H1 (cell line): ENCODE measurements around the gene ZDHHC8. TPM values are rescaled to one million over a fixed set of nuclear protein-coding genes. Genes with fewer than 3 reads are reported as not detected.

ENCODE experiments used
- CTCF ChIA-PET: fragments of 300-600 bp; sonication (Branson Sonifier 250); formaldehyde crosslinking; loops from one replicate; lab custom pipeline; 2021; ENCODE audit not compliant: partially characterized antibody; lab: Charles Lee
- POLR2A ChIA-PET: fragments of 300-600 bp; sonication (Branson Sonifier 250); formaldehyde crosslinking; loops from one replicate; lab custom pipeline; 2021; ENCODE audit warnings: inconsistent platforms; ENCODE audit not compliant: partially characterized antibody; lab: Charles Lee
- DNase-seq, 2 experiments: peaks; one replicate each; pipeline versions ENCODE4 v3.0.0 to v3.0.0-alpha.2; 2010 to 2022; ENCODE audit warnings: low spot score in 2 of 2, low read depth in 1 of 2, mixed read lengths in 1 of 2
- FAIRE-seq: peaks from 2 replicates; lab custom pipeline; 2011; peaks lifted over from hg19 to GRCh38; lab: Jason Lieb, UNC
- H2AFZ ChIP-seq: 2 replicates; pipeline ENCODE4 v1.8.1; 2012; ENCODE audit warnings: low read length, inconsistent platforms
- H2AK5ac ChIP-seq: 2 replicates; pipeline ENCODE4 v1.6.1; 2013; ENCODE audit warnings: low read depth, low read length
- H2BK120ac ChIP-seq: replicated peaks from 2 replicates; pipeline ENCODE3; 2013; ENCODE audit warnings: low read depth, low read length, inconsistent platforms
- H2BK12ac ChIP-seq: 2 replicates; pipeline ENCODE4 v1.6.1; 2013; ENCODE audit warnings: low read depth, low read length
- H2BK15ac ChIP-seq: 2 replicates; pipeline ENCODE4 v1.6.1; 2013; ENCODE audit warnings: low read length
- H2BK20ac ChIP-seq: 2 replicates; pipeline ENCODE4 v1.6.1; 2013; ENCODE audit warnings: low read length
- H2BK5ac ChIP-seq: 2 replicates; pipeline ENCODE4 v1.6.1; 2013; ENCODE audit warnings: low read depth, low read length
- H3K14ac ChIP-seq: 2 replicates; pipeline ENCODE4 v1.6.1; 2013; ENCODE audit warnings: inconsistent platforms; ENCODE audit not compliant: insufficient read length
- H3K18ac ChIP-seq: 2 replicates; pipeline ENCODE4 v1.6.1; 2013; ENCODE audit warnings: low read length; ENCODE audit errors: extremely low read depth
- H3K23ac ChIP-seq: 2 replicates; pipeline ENCODE4 v1.6.1; 2013; ENCODE audit warnings: inconsistent platforms; ENCODE audit not compliant: insufficient read length
- H3K23me2 ChIP-seq: 2 replicates; pipeline ENCODE4 v1.6.1; 2013; ENCODE audit warnings: low read depth, low read length
- H3K27ac ChIP-seq: 2 replicates; pipeline ENCODE4 v1.6.1; 2011; ENCODE audit warnings: low read depth, low read length, inconsistent platforms
- H3K27me3 ChIP-seq, 4 experiments: replicated peaks in 1 of 4; 1 replicate in 1 of 4; 2 replicates in 3 of 4; pipeline versions ENCODE4 v1.6.1 to v1.8.1; 2011 to 2013; ENCODE audit warnings: low read length in 3 of 4, mild to moderate bottlenecking in 3 of 4, inconsistent platforms in 2 of 4, mixed read lengths in 2 of 4, moderate library complexity in 1 of 4; ENCODE audit not compliant: control insufficient read depth in 3 of 4, insufficient read depth in 3 of 4; ENCODE audit errors: extremely low read depth in 1 of 4
- H3K36me3 ChIP-seq, 4 experiments: 2 replicates each; pipeline versions ENCODE4 v1.6.1 to v1.8.1; 2011 to 2013; ENCODE audit warnings: mild to moderate bottlenecking in 4 of 4, low read length in 3 of 4, moderate library complexity in 2 of 4, control low read depth in 1 of 4, inconsistent platforms in 1 of 4; ENCODE audit not compliant: insufficient read depth in 4 of 4, control insufficient read depth in 2 of 4
- H3K4ac ChIP-seq: replicated peaks from 2 replicates; pipeline ENCODE3; 2013; ENCODE audit warnings: low read length, low read depth, mixed read lengths, inconsistent platforms; ENCODE audit not compliant: insufficient read length
- H3K4me1 ChIP-seq, 4 experiments: replicated peaks in 1 of 4; 1 replicate in 1 of 4; 2 replicates in 3 of 4; pipeline versions ENCODE4 v1.6.1 to v1.8.1; 2011 to 2013; ENCODE audit warnings: low read length in 3 of 4, inconsistent platforms in 2 of 4, mixed read lengths in 1 of 4; ENCODE audit not compliant: insufficient read depth in 4 of 4, control insufficient read depth in 3 of 4
- H3K4me2 ChIP-seq, 2 experiments: 2 replicates each; pipeline versions ENCODE4 v1.6.1 to v1.8.1; 2011 to 2013; ENCODE audit warnings: low read depth in 2 of 2, low read length in 2 of 2, control low read depth in 1 of 2, inconsistent platforms in 1 of 2, mild to moderate bottlenecking in 1 of 2; ENCODE audit not compliant: insufficient read depth in 1 of 2
- H3K4me3 ChIP-seq, 4 experiments: fragments of 200-600, 300-600 bp in 1 of 4; sonication (generic), shearing (Covaris generic), sonication (Bioruptor Twin) in 1 of 4; 2 replicates each; pipeline versions ENCODE4 v1.5.1 to v1.8.1; 2011 to 2016; ENCODE audit warnings: low read length in 4 of 4, low read depth in 3 of 4, control low read depth in 2 of 4, inconsistent platforms in 2 of 4, mild to moderate bottlenecking in 2 of 4, mixed read lengths in 1 of 4, moderate library complexity in 1 of 4; ENCODE audit not compliant: insufficient read depth in 2 of 4; ENCODE audit errors: extremely low read depth in 1 of 4
- H3K56ac ChIP-seq: replicated peaks from 2 replicates; pipeline ENCODE3; 2013; ENCODE audit warnings: low read depth, mild to moderate bottlenecking, mixed read lengths, low read length, inconsistent platforms; ENCODE audit not compliant: insufficient read length
- H3K79me1 ChIP-seq: 2 replicates; pipeline ENCODE4 v1.6.1; 2013; ENCODE audit warnings: low read depth, low read length, control low read depth
- H3K79me2 ChIP-seq, 2 experiments: 2 replicates each; pipeline versions ENCODE4 v1.6.1 to v1.8.1; 2012 to 2013; ENCODE audit warnings: low read length in 2 of 2, mild to moderate bottlenecking in 2 of 2, inconsistent platforms in 1 of 2; ENCODE audit not compliant: insufficient read depth in 2 of 2, control insufficient read depth in 1 of 2
- H3K9ac ChIP-seq, 4 experiments: replicated peaks in 1 of 4; 1 replicate in 1 of 4; 2 replicates in 3 of 4; pipeline versions ENCODE4 v1.6.1 to v1.8.1; 2011 to 2013; ENCODE audit warnings: low read depth in 3 of 4, low read length in 3 of 4, control low read depth in 2 of 4, mild to moderate bottlenecking in 2 of 4, moderate library complexity in 2 of 4, inconsistent platforms in 1 of 4; ENCODE audit errors: extremely low read depth in 1 of 4
- H3K9me3 ChIP-seq, 2 experiments: 2 replicates each; pipeline versions ENCODE4 v1.6.1 to v1.8.1; 2012 to 2013; ENCODE audit warnings: mild to moderate bottlenecking in 2 of 2, moderate library complexity in 2 of 2, control low read depth in 1 of 2, inconsistent platforms in 1 of 2, low read depth in 1 of 2, low read length in 1 of 2, mixed read lengths in 1 of 2; ENCODE audit not compliant: insufficient read depth in 2 of 2
- H4K20me1 ChIP-seq, 2 experiments: replicated peaks in 1 of 2; 2 replicates each; pipeline versions ENCODE3 to v1.8.1; 2011 to 2013; ENCODE audit warnings: inconsistent platforms in 2 of 2, low read length in 2 of 2, mild to moderate bottlenecking in 1 of 2; ENCODE audit not compliant: insufficient read depth in 2 of 2, control insufficient read depth in 1 of 2
- H4K5ac ChIP-seq: 2 replicates; pipeline ENCODE4 v1.6.1; 2013; ENCODE audit warnings: low read length, low read depth, mixed read lengths, inconsistent platforms; ENCODE audit not compliant: insufficient read length
- H4K8ac ChIP-seq: 2 replicates; pipeline ENCODE4 v1.8.0; 2013; ENCODE audit warnings: mild to moderate bottlenecking, moderate library complexity, low read length, inconsistent platforms; ENCODE audit not compliant: insufficient read depth; ENCODE audit errors: extremely low read depth
- H4K91ac ChIP-seq: replicated peaks from 2 replicates; pipeline ENCODE3; 2013; ENCODE audit warnings: low read length, mixed read lengths, inconsistent platforms; ENCODE audit not compliant: insufficient read length
- BCL11A ChIP-seq, 2 experiments: IDR thresholded peaks; one replicate each; pipeline ENCODE4 v1.6.1; 2011; ENCODE audit warnings: low read depth in 2 of 2, low read length in 2 of 2, mild to moderate bottlenecking in 2 of 2
- CHD2 ChIP-seq: IDR thresholded peaks from 2 replicates; pipeline ENCODE4 v1.6.1; 2012; ENCODE audit warnings: low read length, improper control_type of control experiment
- KDM5A ChIP-seq: fragments of 200-600 bp; IDR thresholded peaks from 2 replicates; pipeline ENCODE4 v1.7.1; 2012; ENCODE audit warnings: mild to moderate bottlenecking, low read length, inconsistent platforms, mixed read lengths
- TBP ChIP-seq: IDR thresholded peaks from 2 replicates; pipeline ENCODE4 v1.6.1; 2011; ENCODE audit warnings: low read depth, low read length, improper control_type of control experiment
- WGBS, 2 experiments: shearing (Covaris generic) in 1 of 2; methylation state at CpG; one replicate each; pipeline versions ENCODE4 v1.1.6 to v1.1.7; 2013 to 2015; ENCODE audit warnings: low lambda C conversion rate in 2 of 2, mixed read lengths in 2 of 2, inconsistent platforms in 1 of 2, low coverage in 1 of 2, missing lambda C conversion rate in 1 of 2; ENCODE audit not compliant: insufficient replicate concordance in 2 of 2, insufficient coverage in 1 of 2, insufficient read length in 1 of 2; ENCODE audit errors: extremely low coverage in 1 of 2, missing lambda C conversion rate in 1 of 2; 5-methylcytosine and 5-hydroxymethylcytosine counted together
- polyA plus RNA-seq, 7 experiments: library from polyadenylated mRNA; depleted of rRNA in 3 of 7; stranded (reverse) in 5 of 7; unstranded in 2 of 7; fragments of >200 nt in 5 of 7; fragments of 200-250 nt in 2 of 7; gene quantifications; 1 replicate in 5 of 7; 2 replicates in 1 of 7; 4 replicates in 1 of 7; pipeline versions ENCODE4 v1.2.1 to v1.2.3, GENCODE V29; 2011 to 2013; ENCODE audit warnings: missing spikeins in 2 of 7, mixed read lengths in 2 of 7
- total RNA-seq: library from RNA; stranded (reverse); fragmentation: NEBNext Ultra II Directional; extraction: Animal tissue kit (Norgen Biotek cat#: 25700); gene quantifications from 2 replicates; pipeline ENCODE4 v1.2.1, GENCODE V29; 2021

The ZDHHC8 gene
- total and polyA plus RNA-seq, 2 of the 8 experiments (the other 6 are each of a cell fraction or from before 2014, with no cell fraction given): 18.6 to 65.6 TPM

DNA sequence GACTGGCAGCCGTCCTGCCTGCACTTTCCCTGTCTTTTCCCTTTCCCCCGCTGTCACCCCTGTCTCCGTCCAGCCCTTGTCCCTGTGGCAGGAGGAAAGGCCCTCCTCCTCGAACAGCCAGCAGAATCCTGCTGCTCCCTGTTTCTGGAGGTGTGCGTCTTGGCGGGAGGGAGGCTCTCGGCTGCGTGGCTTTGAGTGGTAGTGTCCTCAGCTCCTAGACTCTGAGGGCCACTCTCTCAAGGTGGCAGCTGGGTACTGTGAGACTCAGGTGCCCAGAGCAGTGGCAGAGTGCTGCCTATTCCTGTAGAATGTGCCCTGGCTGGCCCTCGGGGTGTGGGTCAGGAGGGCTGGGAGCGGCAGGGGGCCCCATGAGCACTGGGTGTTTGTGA, 24.8 kb upstream of the ZDHHC8 start:
- Histone ChIP-seq H3K23me2 (no peaks in the 10 kb centered on the region), H3K27me3 (no peaks in the 10 kb centered on the region), H3K4me2 (no peak overlapping the region), H3K9me3 (no peaks in the 10 kb centered on the region), H2BK12ac (no peak overlapping the region), H3K79me1 (peaks cover 14% of the 10 kb centered on the region), H3K27ac (no peak overlapping the region), H2AK5ac (no peak overlapping the region), H3K4me3 (no peak overlapping the region), H3K18ac (no peak overlapping the region), H2BK20ac (no peak overlapping the region), H3K14ac (no peak overlapping the region), H4K20me1 (peaks cover 21 to 55% of the 10 kb centered on the region in 2 experiments), H2BK120ac (no peak overlapping the region), H3K9ac (no peak overlapping the region), H4K8ac (no peak overlapping the region), H4K5ac (no peak overlapping the region), H3K79me2 (peaks cover 0 to 16% of the 10 kb centered on the region in 2 experiments; a peak in 3 of 4 replicates), H2BK15ac (no peak overlapping the region)
- ChIA-PET POLR2A (interaction anchor here (1.1 to 29.4 kb wide), 6 partner anchors 5 to 71 kb away, joined by 3 to 598 read pairs (median 26); partner anchors contain the start of genes RANBP1 and TRMT2A), CTCF (interaction anchor here (1.0 to 3.3 kb wide), 5 partner anchors 9 to 21 kb away, joined by 3 to 16 read pairs (median 7); partner anchors contain the start of gene RANBP1)
- FAIRE-seq (no peak), DNase-seq (no peak)
- 97% methylated on average over 10 of the region's 10 CpGs; no CpG with 5 or more reads in 1 of the 2 experiments for WGBS, 2 experiments
- no peak for TF ChIP-seq TBP
- TF ChIP-seq CHD2: no peak
- no peak for TF ChIP-seq KDM5A
- no peak for TF ChIP-seq BCL11A (IDR thresholded peaks at IDR 0.05; ENCODE audit: low read depth in 2 of 2, low read length in 2 of 2)
- TF ChIP-seq, all 59 proteins: peak for 0
- no peaks in the 10 kb centered on the region for H3K4me1 ChIP-seq
- H2BK5ac ChIP-seq: no peak overlapping the region
- H3K23ac ChIP-seq: no peak overlapping the region
- H3K4ac ChIP-seq: no peak overlapping the region
- no peak overlapping the region for H3K56ac ChIP-seq
- H2AFZ ChIP-seq: no peak overlapping the region
- peaks cover 56 to 78% (median 65%) of the 10 kb centered on the region in 4 experiments for H3K36me3 ChIP-seq
- no peak overlapping the region for H4K91ac ChIP-seq
